ENCODE results near the gene PLA2G12B.

DNA sequence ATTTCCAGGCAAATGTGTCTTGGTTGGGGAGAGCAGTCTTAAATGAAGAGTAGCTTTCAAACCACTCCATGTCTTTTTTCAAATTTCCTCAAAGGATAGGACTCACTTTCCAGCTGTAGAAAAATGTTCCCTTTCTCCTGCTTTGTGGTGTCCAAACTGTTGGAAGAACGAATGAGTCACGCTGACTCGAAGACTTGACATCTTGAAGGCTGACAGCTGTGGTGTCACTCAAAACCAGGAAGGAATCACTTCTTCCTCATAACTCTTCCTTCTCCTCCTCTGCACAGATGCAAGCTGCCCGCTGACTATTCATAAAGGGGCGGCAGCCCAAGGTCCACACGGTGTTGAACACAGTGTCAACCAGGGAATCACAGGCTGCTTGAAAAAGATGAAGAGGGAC, 19.2 kb downstream of the PLA2G12B start:
- TF ChIP-seq, protein P1, sequence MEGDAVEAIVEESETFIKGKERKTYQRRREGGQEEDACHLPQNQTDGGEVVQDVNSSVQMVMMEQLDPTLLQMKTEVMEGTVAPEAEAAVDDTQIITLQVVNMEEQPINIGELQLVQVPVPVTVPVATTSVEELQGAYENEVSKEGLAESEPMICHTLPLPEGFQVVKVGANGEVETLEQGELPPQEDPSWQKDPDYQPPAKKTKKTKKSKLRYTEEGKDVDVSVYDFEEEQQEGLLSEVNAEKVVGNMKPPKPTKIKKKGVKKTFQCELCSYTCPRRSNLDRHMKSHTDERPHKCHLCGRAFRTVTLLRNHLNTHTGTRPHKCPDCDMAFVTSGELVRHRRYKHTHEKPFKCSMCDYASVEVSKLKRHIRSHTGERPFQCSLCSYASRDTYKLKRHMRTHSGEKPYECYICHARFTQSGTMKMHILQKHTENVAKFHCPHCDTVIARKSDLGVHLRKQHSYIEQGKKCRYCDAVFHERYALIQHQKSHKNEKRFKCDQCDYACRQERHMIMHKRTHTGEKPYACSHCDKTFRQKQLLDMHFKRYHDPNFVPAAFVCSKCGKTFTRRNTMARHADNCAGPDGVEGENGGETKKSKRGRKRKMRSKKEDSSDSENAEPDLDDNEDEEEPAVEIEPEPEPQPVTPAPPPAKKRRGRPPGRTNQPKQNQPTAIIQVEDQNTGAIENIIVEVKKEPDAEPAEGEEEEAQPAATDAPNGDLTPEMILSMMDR (conservative IDR thresholded peaks at IDR 0.05), result no peak
- no peak for TF ChIP-seq ZFX (IDR thresholded peaks at IDR 0.05)

Measured in C4-2B (cell line).